CD14-positive monocyte (primary cell): ENCODE results near the gene MTMR3. TPM values are rescaled to one million over a fixed set of nuclear protein-coding genes. Genes with fewer than 3 reads are reported as not detected.

Experiments used
- DNase-seq, 3 donors: peaks; one replicate each; pipeline ENCODE4 v3.0.0-alpha.2; 2011 to 2022
- H2AFZ ChIP-seq: 2 replicates; pipeline ENCODE4 v1.6.0; 2012; ENCODE audit warnings: mild to moderate bottlenecking, low read depth, low read length, inconsistent platforms; ENCODE audit not compliant: insufficient read depth, poor library complexity, severe bottlenecking
- H3K27ac ChIP-seq, 2 donors: 1 replicate in 1 of 2; 2 replicates in 1 of 2; pipeline ENCODE4 v1.5.1; 2012 to 2013; ENCODE audit warnings: low read length in 2 of 2, control low read depth in 1 of 2, inconsistent platforms in 1 of 2, low read depth in 1 of 2, mild to moderate bottlenecking in 1 of 2
- H3K27me3 ChIP-seq, 2 donors: one replicate each; pipeline versions ENCODE4 v1.6.0 to v1.6.1; 2011 to 2013; ENCODE audit warnings: low read length in 2 of 2; ENCODE audit not compliant: control insufficient read depth in 2 of 2, insufficient read depth in 2 of 2
- H3K36me3 ChIP-seq, 2 donors: replicated peaks in 1 of 2; 1 replicate in 1 of 2; 2 replicates in 1 of 2; pipeline versions ENCODE4 v1.5.1 to v1.6.1; 2012 to 2013; ENCODE audit warnings: low read length in 2 of 2, control low read depth in 1 of 2, inconsistent platforms in 1 of 2, mild to moderate bottlenecking in 1 of 2; ENCODE audit not compliant: insufficient read depth in 2 of 2, control insufficient read depth in 1 of 2
- H3K4me1 ChIP-seq, 2 donors: 1 replicate in 1 of 2; 2 replicates in 1 of 2; pipeline versions ENCODE4 v1.5.1 to v1.6.1; 2012 to 2013; ENCODE audit warnings: low read length in 2 of 2, control low read depth in 1 of 2, inconsistent platforms in 1 of 2, mild to moderate bottlenecking in 1 of 2, moderate library complexity in 1 of 2; ENCODE audit not compliant: insufficient read depth in 2 of 2, control insufficient read depth in 1 of 2
- H3K4me2 ChIP-seq: replicated peaks from 2 replicates; pipeline ENCODE3; 2012; ENCODE audit warnings: low read length, moderate library complexity, mild to moderate bottlenecking; ENCODE audit not compliant: poor library complexity, severe bottlenecking; ENCODE audit errors: extremely low read depth
- H3K4me3 ChIP-seq, 3 experiments: fragments of 200-600 bp in 1 of 3; sonication (generic) in 1 of 3; replicated peaks in 1 of 3; 1 replicate in 2 of 3; 2 replicates in 1 of 3; pipeline ENCODE4 v1.5.1; 2011 to 2013; ENCODE audit warnings: low read length in 3 of 3, mild to moderate bottlenecking in 3 of 3, control low read depth in 2 of 3, low read depth in 2 of 3, inconsistent platforms in 1 of 3, moderate library complexity in 1 of 3
- H3K79me2 ChIP-seq: 2 replicates; pipeline ENCODE4 v1.6.0; 2012; ENCODE audit warnings: mild to moderate bottlenecking, control low read depth, inconsistent platforms, low read length, moderate library complexity; ENCODE audit not compliant: insufficient read depth
- H3K9ac ChIP-seq: 2 replicates; pipeline ENCODE4 v1.6.0; 2017; ENCODE audit warnings: low read length, mild to moderate bottlenecking; ENCODE audit not compliant: insufficient read depth, poor library complexity, severe bottlenecking
- H3K9me3 ChIP-seq, 2 donors: replicated peaks in 1 of 2; 1 replicate in 1 of 2; 2 replicates in 1 of 2; pipeline versions ENCODE4 v1.5.1 to v1.6.1; 2012 to 2013; ENCODE audit warnings: low read length in 2 of 2, control low read depth in 1 of 2; ENCODE audit not compliant: control insufficient read depth in 1 of 2, insufficient read depth in 1 of 2
- H4K20me1 ChIP-seq: 2 replicates; pipeline ENCODE4 v1.6.0; 2012; ENCODE audit warnings: mild to moderate bottlenecking, low read length, control low read depth, moderate library complexity; ENCODE audit not compliant: insufficient read depth
- H3K27ac Mint-ChIP-seq, 7 donors: one replicate each; pipeline ENCODE4 v1.8.0; 2020; ENCODE audit warnings: mild to moderate bottlenecking in 7 of 7, mixed read lengths in 7 of 7, moderate library complexity in 6 of 7, inconsistent platforms in 2 of 7
- H3K27me3 Mint-ChIP-seq, 3 donors: one replicate each; pipeline ENCODE4 v1.8.0; 2021 to 2022; ENCODE audit warnings: low read depth in 3 of 3, mild to moderate bottlenecking in 3 of 3, mixed read lengths in 3 of 3, moderate library complexity in 3 of 3, inconsistent platforms in 1 of 3
- H3K36me3 Mint-ChIP-seq, 2 donors: one replicate each; pipeline ENCODE4 v1.8.0; 2020; ENCODE audit warnings: mixed read lengths in 2 of 2, inconsistent platforms in 1 of 2, mild to moderate bottlenecking in 1 of 2
- H3K4me1 Mint-ChIP-seq: one replicate; pipeline ENCODE4 v1.8.0; 2020; ENCODE audit warnings: mild to moderate bottlenecking, mixed read lengths
- H3K4me3 Mint-ChIP-seq, 2 donors: one replicate each; pipeline ENCODE4 v1.8.0; 2020; ENCODE audit warnings: mild to moderate bottlenecking in 2 of 2, mixed read lengths in 2 of 2, moderate library complexity in 1 of 2
- H3K9me3 Mint-ChIP-seq, 7 donors: one replicate each; pipeline ENCODE4 v1.8.0; 2020 to 2022; ENCODE audit warnings: mixed read lengths in 7 of 7, mild to moderate bottlenecking in 6 of 7, moderate library complexity in 6 of 7, inconsistent platforms in 2 of 7
- WGBS: methylation state at CpG from one replicate; pipeline ENCODE4 v1.1.5; 2013; ENCODE audit warnings: missing lambda C conversion rate; ENCODE audit not compliant: insufficient coverage; 5-methylcytosine and 5-hydroxymethylcytosine counted together
- intact Hi-C, 2 donors: fragments of 100-400 bp; cut with micrococcal nuclease; formaldehyde crosslinking; loops; one replicate each; pipeline versions ENCODE4 v1.15.0 to v1.15.1; 2023
- polyA plus RNA-seq, 3 donors: library from polyadenylated mRNA; depleted of rRNA in 1 of 3; unstranded in 2 of 3; stranded (reverse) in 1 of 3; fragments of 300-500 nt in 2 of 3; fragments of >200 nt in 1 of 3; fragmentation: Illumina TruSeq in 2 of 3; gene quantifications; 1 replicate in 2 of 3; 2 replicates in 1 of 3; pipeline ENCODE4 v1.2.3, GENCODE V29; 2012 to 2021
- TF ChIP-seq, protein P1 (sequence below): fragments of 200-600 bp; IDR thresholded peaks from one replicate; pipeline ENCODE4 v1.8.0; 2022; ENCODE audit warnings: antibody characterized with exemption, mild to moderate bottlenecking

MTMR3 gene
- polyA plus RNA-seq, 3 donors: 23.4 to 86.1 (median 30.2) TPM

GRCh38 chr22:29890760-29891159 is 7.8 kb downstream of the MTMR3 start:
- peak overlapping the region in 1 of 2 donors; percentile 56 for H3K27ac ChIP-seq
- WGBS: 100% methylated on average over 1 of the region's 5 CpGs
- H3K4me3 ChIP-seq: no peak overlapping the region
- no peaks in the 10 kb centered on the region for H3K9me3 Mint-ChIP-seq
- peaks cover 99% of the 10 kb centered on the region for H4K20me1 ChIP-seq
- peaks cover 100% of the 10 kb centered on the region for H3K79me2 ChIP-seq
- peaks cover 49% of the 10 kb centered on the region for H3K4me1 Mint-ChIP-seq
- no peaks in the 10 kb centered on the region for H3K27me3 Mint-ChIP-seq
- no peaks in the 10 kb centered on the region for H3K27me3 ChIP-seq
- H3K27ac Mint-ChIP-seq: peak overlapping the region in 2 of 7 donors; percentile 16 to 40
- intact Hi-C loops: no loop called here
- peaks cover 0 to 4% of the 10 kb centered on the region in 2 donors for H3K36me3 ChIP-seq
- no peak for DNase-seq
- H3K4me3 Mint-ChIP-seq: no peak overlapping the region
- H3K36me3 Mint-ChIP-seq: peaks cover 8% of the 10 kb centered on the region in 2 donors
- H3K9me3 ChIP-seq: no peaks in the 10 kb centered on the region
- no peak overlapping the region for H3K4me2 ChIP-seq
- TF ChIP-seq, protein P1, sequence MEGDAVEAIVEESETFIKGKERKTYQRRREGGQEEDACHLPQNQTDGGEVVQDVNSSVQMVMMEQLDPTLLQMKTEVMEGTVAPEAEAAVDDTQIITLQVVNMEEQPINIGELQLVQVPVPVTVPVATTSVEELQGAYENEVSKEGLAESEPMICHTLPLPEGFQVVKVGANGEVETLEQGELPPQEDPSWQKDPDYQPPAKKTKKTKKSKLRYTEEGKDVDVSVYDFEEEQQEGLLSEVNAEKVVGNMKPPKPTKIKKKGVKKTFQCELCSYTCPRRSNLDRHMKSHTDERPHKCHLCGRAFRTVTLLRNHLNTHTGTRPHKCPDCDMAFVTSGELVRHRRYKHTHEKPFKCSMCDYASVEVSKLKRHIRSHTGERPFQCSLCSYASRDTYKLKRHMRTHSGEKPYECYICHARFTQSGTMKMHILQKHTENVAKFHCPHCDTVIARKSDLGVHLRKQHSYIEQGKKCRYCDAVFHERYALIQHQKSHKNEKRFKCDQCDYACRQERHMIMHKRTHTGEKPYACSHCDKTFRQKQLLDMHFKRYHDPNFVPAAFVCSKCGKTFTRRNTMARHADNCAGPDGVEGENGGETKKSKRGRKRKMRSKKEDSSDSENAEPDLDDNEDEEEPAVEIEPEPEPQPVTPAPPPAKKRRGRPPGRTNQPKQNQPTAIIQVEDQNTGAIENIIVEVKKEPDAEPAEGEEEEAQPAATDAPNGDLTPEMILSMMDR: no peak
- no peak overlapping the region for H2AFZ ChIP-seq
- no peak overlapping the region for H3K9ac ChIP-seq
- H3K4me1 ChIP-seq: peaks cover 33 to 52% of the 10 kb centered on the region in 2 donors

- Mint-ChIP-seq H3K27me3 (no peaks in the 10 kb centered on the region), H3K27ac (peak overlapping the region in 5 of 7 donors; percentile 13 to 63 (median 40)), H3K4me1 (peaks cover 57% of the 10 kb centered on the region)
Observed at GRCh38 chr22:29892315-29893156, 9.6 kb downstream of the MTMR3 start.

More at GRCh38 chr22:29892315-29893156, 9.6 kb downstream of the MTMR3 start:
- no peak for DNase-seq
- Mint-ChIP-seq H3K4me3 (no peak overlapping the region), H3K9me3 (no peaks in the 10 kb centered on the region), H3K36me3 (peaks cover 8 to 15% of the 10 kb centered on the region in 2 donors)
- Histone ChIP-seq H3K79me2 (peaks cover 100% of the 10 kb centered on the region), H3K4me3 (no peak overlapping the region), H3K27ac (no peak overlapping the region), H3K9ac (no peak overlapping the region), H3K27me3 (no peaks in the 10 kb centered on the region), H3K9me3 (no peaks in the 10 kb centered on the region), H4K20me1 (peaks cover 99% of the 10 kb centered on the region), H3K4me1 (peaks cover 20 to 34% of the 10 kb centered on the region in 2 donors), H3K4me2 (no peak overlapping the region), H3K36me3 (peaks cover 0 to 5% of the 10 kb centered on the region in 2 donors), H2AFZ (no peak overlapping the region)
- WGBS: no CpG with 5 or more reads among the region's 1 CpG
- intact Hi-C loops: no loop called here
- TF ChIP-seq, protein P1: no peak
